ENCODE results near the gene TRIM31. TPM values are rescaled to one million over a fixed set of nuclear protein-coding genes. Genes with fewer than 3 reads are reported as not detected.
A peak's percentile ranks its signal among the peaks of the same experiment; 100 is the strongest.

Gene TRIM31
- total and polyA plus RNA-seq, 2 donors from 2014 or later, result 0.22 to 0.26 TPM

- no peak overlapping the region for H3K27ac ChIP-seq (ENCODE audit: low read depth in 2 of 2, low read length in 2 of 2)
- DNase-seq (no peak), FAIRE-seq (no peak)
- H3K27me3 ChIP-seq (ENCODE audit: control insufficient read depth, insufficient read depth, low read length), result peaks cover 30% of the 10 kb centered on the region
- no peaks in the 10 kb centered on the region for H3K9me3 ChIP-seq (ENCODE audit: control insufficient read depth in 2 of 3, insufficient read depth in 1 of 3, low read length in 3 of 3)
- no peak overlapping the region for H3K4me3 ChIP-seq (ENCODE audit: low read length in 3 of 3)
- no peaks in the 10 kb centered on the region for H3K36me3 ChIP-seq (ENCODE audit: control insufficient read depth in 2 of 3, insufficient read depth in 3 of 3, low read length in 3 of 3)
- no peak for TF ChIP-seq CTCF (IDR thresholded peaks at IDR 0.05; ENCODE audit: borderline replicate concordance, extremely low read depth, insufficient read depth)
- intact Hi-C loops (cut with DNase I), result no loop called here
- no peaks in the 10 kb centered on the region for H3K4me1 ChIP-seq (ENCODE audit: control insufficient read depth in 2 of 3, insufficient read depth in 2 of 3, low read depth in 1 of 3, low read length in 3 of 3)
- H3K9ac ChIP-seq (ENCODE audit: low read length in 3 of 3), result no peak overlapping the region
Observed at GRCh38 chr6:30093951-30094661, 18.8 kb downstream of the TRIM31 start.

GRCh38 chr6:30092852-30093543 lies 19.9 kb downstream of the TRIM31 start:
- H3K4me3 ChIP-seq (ENCODE audit: low read length in 3 of 3), result no peak overlapping the region
- no peak overlapping the region for H3K27ac ChIP-seq (ENCODE audit: low read depth in 2 of 2, low read length in 2 of 2)
- no peak overlapping the region for H3K9ac ChIP-seq (ENCODE audit: low read length in 3 of 3)
- H3K36me3 ChIP-seq (ENCODE audit: control insufficient read depth in 2 of 3, insufficient read depth in 3 of 3, low read length in 3 of 3), result no peaks in the 10 kb centered on the region
- TF ChIP-seq CTCF (IDR thresholded peaks at IDR 0.05; ENCODE audit: borderline replicate concordance, extremely low read depth, insufficient read depth), result no peak
- H3K27me3 ChIP-seq (ENCODE audit: control insufficient read depth, insufficient read depth, low read length), result peaks cover 21% of the 10 kb centered on the region
- no peaks in the 10 kb centered on the region for H3K4me1 ChIP-seq (ENCODE audit: control insufficient read depth in 2 of 3, insufficient read depth in 2 of 3, low read depth in 1 of 3, low read length in 3 of 3)
- H3K9me3 ChIP-seq (ENCODE audit: control insufficient read depth in 2 of 3, insufficient read depth in 1 of 3, low read length in 3 of 3), result no peaks in the 10 kb centered on the region
- no peak for DNase-seq
- no peak for FAIRE-seq
- intact Hi-C loops (cut with DNase I), result no loop called here

GRCh38 chr6:30091577-30092381 lies 21.1 kb downstream of the TRIM31 start:
- intact Hi-C loops (cut with DNase I), result no loop called here
- Histone ChIP-seq H3K27ac (ENCODE audit: low read depth in 2 of 2, low read length in 2 of 2) (no peak overlapping the region), H3K9me3 (ENCODE audit: control insufficient read depth in 2 of 3, insufficient read depth in 1 of 3, low read length in 3 of 3) (no peaks in the 10 kb centered on the region), H3K4me1 (ENCODE audit: control insufficient read depth in 2 of 3, insufficient read depth in 2 of 3, low read depth in 1 of 3, low read length in 3 of 3) (no peaks in the 10 kb centered on the region), H3K36me3 (ENCODE audit: control insufficient read depth in 2 of 3, insufficient read depth in 3 of 3, low read length in 3 of 3) (no peaks in the 10 kb centered on the region), H3K9ac (ENCODE audit: low read length in 3 of 3) (no peak overlapping the region), H3K27me3 (ENCODE audit: control insufficient read depth, insufficient read depth, low read length) (peaks cover 9% of the 10 kb centered on the region), H3K4me3 (ENCODE audit: low read length in 3 of 3) (no peak overlapping the region)
- no peak for TF ChIP-seq CTCF (IDR thresholded peaks at IDR 0.05; ENCODE audit: borderline replicate concordance, extremely low read depth, insufficient read depth)
- DNase-seq (peak in 1 of 5 donors; percentile 78), FAIRE-seq (no peak)

Data from kidney (tissue), 14 donors.